Esophagus muscularis mucosa (tissue), 4 donors: Measurements from ENCODE around the gene MYO1E. TPM values are rescaled to one million over a fixed set of nuclear protein-coding genes. Genes with fewer than 3 reads are reported as not detected.
"Not testable (repeated sequence)": the region's sequence is repeated elsewhere in the genome, so short reads cannot be mapped to it uniquely, and the experiment has no call there.

Experiments used
- DNase-seq: peaks from one replicate; pipeline ENCODE4 v3.0.0-alpha.2; 2017; ENCODE audit errors: extremely low spot score
- H3K27ac ChIP-seq, 4 donors: fragments of 200-600 bp; sonication (generic); replicated peaks in 1 of 4; 1 replicate in 3 of 4; 2 replicates in 1 of 4; pipeline ENCODE4 v1.5.1; 2016 to 2019; ENCODE audit warnings: mild to moderate bottlenecking in 1 of 4
- H3K27me3 ChIP-seq, 4 donors: fragments of 200-600 bp; sonication (generic); one replicate each; pipeline versions ENCODE4 v1.5.1 to v1.6.0; 2016 to 2019
- H3K36me3 ChIP-seq, 4 donors: fragments of 200-600 bp; sonication (generic); one replicate each; pipeline ENCODE4 v1.5.1; 2016 to 2019
- H3K4me1 ChIP-seq, 4 donors: fragments of 200-600 bp; sonication (generic); one replicate each; pipeline ENCODE4 v1.5.1; 2016 to 2019
- H3K4me3 ChIP-seq, 4 donors: fragments of 200-600 bp; sonication (generic); 1 replicate in 2 of 4; 2 replicates in 2 of 4; pipeline ENCODE4 v1.5.1; 2016 to 2019; ENCODE audit warnings: mild to moderate bottlenecking in 4 of 4, moderate library complexity in 1 of 4
- H3K9me3 ChIP-seq, 4 donors: fragments of 200-600 bp; sonication (generic); 1 replicate in 3 of 4; 2 replicates in 1 of 4; pipeline ENCODE4 v1.5.1; 2016 to 2019
- CTCF ChIP-seq, 3 experiments: fragments of 200-600 bp in 2 of 3; fragments of 450-650 bp in 1 of 3; sonication (generic) in 2 of 3; IDR thresholded peaks; one replicate each; pipeline ENCODE4 v1.5.1; 2017 to 2019; ENCODE audit warnings: antibody characterized with exemption in 3 of 3, mild to moderate bottlenecking in 2 of 3, moderate library complexity in 1 of 3
- EP300 ChIP-seq: sonication (generic); formaldehyde crosslinking; IDR thresholded peaks from one replicate; pipeline ENCODE4 v1.6.1; 2017; ENCODE audit warnings: antibody characterized with exemption
- POLR2A ChIP-seq: fragments of 450-650 bp; IDR thresholded peaks from one replicate; pipeline ENCODE4 v1.6.1; 2017; ENCODE audit warnings: antibody characterized with exemption, moderate library complexity, mild to moderate bottlenecking, low read depth
- POLR2AphosphoS5 ChIP-seq, 2 donors: sonication (generic); formaldehyde crosslinking; IDR thresholded peaks; one replicate each; pipeline ENCODE4 v1.6.1; 2017; ENCODE audit warnings: antibody characterized with exemption in 2 of 2
- WGBS: methylation state at CpG from one replicate; pipeline ENCODE4 v1.1.5; 2018; 5-methylcytosine and 5-hydroxymethylcytosine counted together
- intact Hi-C: fragments of 100-400 bp; cut with DNase I; formaldehyde crosslinking; loops from one replicate; pipeline ENCODE4 v1.15.1; 2023
- total RNA-seq, 4 donors: library from RNA; depleted of rRNA; stranded (reverse); fragments of >200 nt; gene quantifications; one replicate each; pipeline versions ENCODE4 v1.1.0 to v1.2.1, GENCODE V29; 2016

MYO1E gene
- total RNA-seq, 4 donors from 2014 or later, result 32.7 to 39.9 (median 37.6) TPM

- H3K36me3 ChIP-seq, result no peaks in the 10 kb centered on the region
- no peaks in the 10 kb centered on the region for H3K9me3 ChIP-seq
- no peaks in the 10 kb centered on the region for H3K27me3 ChIP-seq
- H3K27ac ChIP-seq, result no peak overlapping the region
- 97% methylated on average over 5 of the region's 5 CpGs for WGBS
- intact Hi-C loops, result no loop called here
- no peak overlapping the region for H3K4me3 ChIP-seq
- TF ChIP-seq CTCF (IDR thresholded peaks at IDR 0.05), result no peak
- DNase-seq, result no peak
- peaks cover 0 to 4% (median 0%) of the 10 kb centered on the region in 4 donors for H3K4me1 ChIP-seq
Measured at GRCh38 chr15:59281699-59282098, 91.0 kb downstream of the MYO1E start.

GRCh38 chr15:59280855-59281254 is 91.8 kb downstream of the MYO1E start:
- DNase-seq, result no peak
- no peak overlapping the region for H3K4me3 ChIP-seq
- 92% methylated on average over 5 of the region's 5 CpGs for WGBS
- intact Hi-C loops, result no loop called here
- H3K27ac ChIP-seq, result no peak overlapping the region
- no peaks in the 10 kb centered on the region for H3K9me3 ChIP-seq
- no peaks in the 10 kb centered on the region for H3K36me3 ChIP-seq
- peaks cover 0 to 4% (median 0%) of the 10 kb centered on the region in 4 donors for H3K4me1 ChIP-seq
- TF ChIP-seq POLR2A, result no peak
- no peak for TF ChIP-seq CTCF (IDR thresholded peaks at IDR 0.05)
- TF ChIP-seq POLR2AphosphoS5 (IDR thresholded peaks at IDR 0.05), result no peak
- no peak for TF ChIP-seq EP300
- H3K27me3 ChIP-seq, result no peaks in the 10 kb centered on the region

GRCh38 chr15:59280292-59280691 is 92.4 kb downstream of the MYO1E start:
- 86% methylated on average over 6 of the region's 6 CpGs for WGBS
- H3K27me3 ChIP-seq, H3K4me1 ChIP-seq, intact Hi-C loops, H3K4me3 ChIP-seq, DNase-seq, H3K9me3 ChIP-seq, H3K36me3 ChIP-seq, H3K27ac ChIP-seq: not testable (repeated sequence)

GRCh38 chr15:59279023-59279422 is 93.6 kb downstream of the MYO1E start:
- TF ChIP-seq POLR2AphosphoS5 (IDR thresholded peaks at IDR 0.05) (no peak), EP300 (no peak), CTCF (IDR thresholded peaks at IDR 0.05) (no peak), POLR2A (no peak)
- Histone ChIP-seq H3K36me3 (no peaks in the 10 kb centered on the region), H3K27me3 (no peaks in the 10 kb centered on the region), H3K4me3 (no peak overlapping the region), H3K9me3 (no peaks in the 10 kb centered on the region), H3K27ac (no peak overlapping the region), H3K4me1 (peaks cover 0 to 3% (median 0%) of the 10 kb centered on the region in 4 donors)
- WGBS, result 96% methylated on average over 5 of the region's 5 CpGs
- no peak for DNase-seq
- intact Hi-C loops, result no loop called here

DNA sequence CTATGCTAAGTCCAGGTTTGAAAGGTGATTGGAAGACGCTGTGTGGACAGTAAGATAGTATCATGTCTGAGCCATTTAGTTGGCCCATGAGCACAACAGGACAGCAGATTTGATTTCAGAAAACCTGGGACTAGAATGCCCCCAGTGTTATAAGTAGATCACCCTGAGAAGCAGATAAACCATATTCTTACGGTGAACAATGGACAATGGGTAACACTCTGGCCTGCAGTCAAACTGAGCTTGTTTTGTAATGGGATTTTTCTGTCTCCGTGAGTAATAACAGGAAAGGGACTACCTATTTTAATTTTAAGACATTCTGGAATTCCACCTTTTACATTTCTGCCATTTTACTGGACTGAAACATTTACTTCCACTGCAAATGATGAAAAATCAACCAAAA is 94.6 kb downstream of the MYO1E start:
- intact Hi-C loops, result no loop called here
- DNase-seq, result no peak
- no peak overlapping the region for H3K27ac ChIP-seq
- no peaks in the 10 kb centered on the region for H3K36me3 ChIP-seq
- H3K27me3 ChIP-seq, result no peaks in the 10 kb centered on the region
- H3K9me3 ChIP-seq, result no peaks in the 10 kb centered on the region
- 86% methylated on average over 3 of the region's 3 CpGs for WGBS
- H3K4me1 ChIP-seq, result no peaks in the 10 kb centered on the region
- TF ChIP-seq POLR2A, result no peak
- no peak for TF ChIP-seq POLR2AphosphoS5 (IDR thresholded peaks at IDR 0.05)
- no peak for TF ChIP-seq EP300
- no peak for TF ChIP-seq CTCF (IDR thresholded peaks at IDR 0.05)
- H3K4me3 ChIP-seq, result no peak overlapping the region
